Glutamatergic neuron (in vitro differentiated cells): Measurements from ENCODE around the gene PIP4P1. TPM values are rescaled to one million over a fixed set of nuclear protein-coding genes. Genes with fewer than 3 reads are reported as not detected.
A peak's percentile ranks its signal among the peaks of the same experiment; 100 is the strongest.
"Not testable (repeated sequence)": the region's sequence is repeated elsewhere in the genome, so short reads cannot be mapped to it uniquely, and the experiment has no call there.

Experiments used
- DNase-seq: peaks from one replicate; pipeline ENCODE4 v3.0.0; 2022
- H3K27ac Mint-ChIP-seq: one replicate; pipeline ENCODE4 v1.8.0; 2020; ENCODE audit warnings: mild to moderate bottlenecking, mixed read lengths, inconsistent platforms; ENCODE audit not compliant: unreplicated experiment
- H3K27me3 Mint-ChIP-seq: one replicate; pipeline ENCODE4 v1.8.0; 2020; ENCODE audit warnings: mild to moderate bottlenecking, moderate library complexity, mixed read lengths, inconsistent platforms; ENCODE audit not compliant: unreplicated experiment
- H3K36me3 Mint-ChIP-seq: one replicate; pipeline ENCODE4 v1.8.0; 2020; ENCODE audit warnings: mild to moderate bottlenecking, mixed read lengths, inconsistent platforms; ENCODE audit not compliant: unreplicated experiment
- H3K4me1 Mint-ChIP-seq: one replicate; pipeline ENCODE4 v1.8.0; 2020; ENCODE audit warnings: mild to moderate bottlenecking, low read depth, mixed read lengths, inconsistent platforms; ENCODE audit not compliant: unreplicated experiment
- H3K4me3 Mint-ChIP-seq: one replicate; pipeline ENCODE4 v1.8.0; 2020; ENCODE audit warnings: mild to moderate bottlenecking, mixed read lengths, inconsistent platforms; ENCODE audit not compliant: unreplicated experiment
- H3K9me3 Mint-ChIP-seq: one replicate; pipeline ENCODE4 v1.8.0; 2020; ENCODE audit warnings: mild to moderate bottlenecking, moderate library complexity, mixed read lengths, inconsistent platforms; ENCODE audit not compliant: unreplicated experiment
- long read RNA-seq: library from polyadenylated mRNA; unstranded; transcript quantifications from one replicate; pipeline ENCODE4 v2.0.0, GENCODE V29; 2020; ENCODE audit not compliant: unreplicated experiment
- total RNA-seq: library from RNA; stranded (reverse); fragmentation: NEBNext Ultra II Directional; extraction: Animal tissue kit (Norgen Biotek cat#: 25700); gene quantifications from one replicate; pipeline ENCODE4 v1.2.1, GENCODE V29; 2021; ENCODE audit not compliant: unreplicated experiment
- TF ChIP-seq, protein P1 (sequence below): fragments of 200-600 bp; sonication (generic); IDR thresholded peaks from one replicate; pipeline ENCODE4 v1.5.0; 2021; ENCODE audit not compliant: partially characterized antibody, unreplicated experiment

Gene PIP4P1
- 49.1 TPM for total RNA-seq
- long read RNA-seq, transcript PIP4P1-202 (7 exons, 1,696 nt), result minor isoform, 7 of 25 reads
- long read RNA-seq, transcript PIP4P1-201 (7 exons, 1,961 nt), result major isoform, 16 of 25 reads
- long read RNA-seq, partial matches to known transcripts, result 1 of 25 reads
- long read RNA-seq, other reads (novel, unspliced or antisense), result 1 of 25 reads

DNA sequence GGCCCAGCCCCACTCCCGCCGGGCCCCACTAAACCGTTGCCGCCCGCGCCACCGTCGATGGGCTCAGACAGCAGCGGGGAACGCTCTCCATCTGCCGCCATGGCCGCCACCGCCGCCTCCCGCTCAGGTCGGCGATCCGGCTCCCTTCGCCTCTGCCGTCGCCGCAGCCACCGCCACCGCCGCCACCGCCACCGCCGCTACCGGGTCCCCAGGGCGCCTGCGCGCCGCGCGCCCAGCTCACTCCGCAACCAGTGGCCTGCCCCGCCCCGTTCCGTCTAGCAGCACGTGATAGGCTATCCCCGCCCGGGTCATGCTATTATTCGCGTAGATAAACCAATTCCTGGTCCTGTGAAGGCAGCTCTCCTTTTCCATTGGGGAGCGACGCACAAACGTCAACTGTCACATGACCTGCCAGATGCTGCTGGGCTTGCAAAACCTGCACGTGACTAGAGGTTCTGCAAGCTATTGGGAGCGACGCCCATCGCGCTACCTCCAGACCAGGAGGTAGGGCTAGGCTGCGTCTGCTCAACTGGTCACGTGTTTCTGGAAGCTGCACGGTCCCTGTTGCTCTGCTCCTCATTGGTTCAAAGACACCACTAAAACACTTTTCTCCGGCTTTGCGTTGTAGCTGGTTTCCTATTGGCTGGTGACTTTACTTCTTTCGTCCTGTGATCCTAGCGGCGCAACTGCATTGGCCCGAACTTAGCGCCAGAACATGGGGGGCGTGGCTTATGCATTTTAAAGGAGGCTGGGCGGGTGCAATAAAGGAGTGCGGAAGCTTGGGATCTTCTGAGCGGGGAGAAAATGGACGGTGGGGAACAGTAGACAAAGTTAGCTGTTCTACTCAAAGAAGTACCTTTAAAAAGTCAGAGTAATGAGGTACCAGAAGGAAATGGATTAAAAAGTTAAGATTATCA lies at the start of gene PIP4P1:
TSS of gene PIP4P1 (minus strand) at position 210 of the 917 bp plus-strand sequence. CDS start at position 101, 109 bp downstream.
- TF ChIP-seq, protein P1, sequence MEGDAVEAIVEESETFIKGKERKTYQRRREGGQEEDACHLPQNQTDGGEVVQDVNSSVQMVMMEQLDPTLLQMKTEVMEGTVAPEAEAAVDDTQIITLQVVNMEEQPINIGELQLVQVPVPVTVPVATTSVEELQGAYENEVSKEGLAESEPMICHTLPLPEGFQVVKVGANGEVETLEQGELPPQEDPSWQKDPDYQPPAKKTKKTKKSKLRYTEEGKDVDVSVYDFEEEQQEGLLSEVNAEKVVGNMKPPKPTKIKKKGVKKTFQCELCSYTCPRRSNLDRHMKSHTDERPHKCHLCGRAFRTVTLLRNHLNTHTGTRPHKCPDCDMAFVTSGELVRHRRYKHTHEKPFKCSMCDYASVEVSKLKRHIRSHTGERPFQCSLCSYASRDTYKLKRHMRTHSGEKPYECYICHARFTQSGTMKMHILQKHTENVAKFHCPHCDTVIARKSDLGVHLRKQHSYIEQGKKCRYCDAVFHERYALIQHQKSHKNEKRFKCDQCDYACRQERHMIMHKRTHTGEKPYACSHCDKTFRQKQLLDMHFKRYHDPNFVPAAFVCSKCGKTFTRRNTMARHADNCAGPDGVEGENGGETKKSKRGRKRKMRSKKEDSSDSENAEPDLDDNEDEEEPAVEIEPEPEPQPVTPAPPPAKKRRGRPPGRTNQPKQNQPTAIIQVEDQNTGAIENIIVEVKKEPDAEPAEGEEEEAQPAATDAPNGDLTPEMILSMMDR, result no peak
- peak within 1 kb of the TSS; percentile 76 for H3K27ac Mint-ChIP-seq
- peak; percentile 97 for DNase-seq
- H3K9me3 Mint-ChIP-seq, result peaks cover 13% of the 10 kb centered on the region
- H3K4me1 Mint-ChIP-seq, result peaks cover 24% of the 10 kb centered on the region
- peak within 1 kb of the TSS; percentile 94 for H3K4me3 Mint-ChIP-seq
- no peaks in the 10 kb centered on the region for H3K36me3 Mint-ChIP-seq
- peaks cover 10% of the 10 kb centered on the region for H3K27me3 Mint-ChIP-seq

GRCh38 chr14:20508367-20508766 lies 47.1 kb upstream of the PIP4P1 start:
- peaks cover 12% of the 10 kb centered on the region for H3K9me3 Mint-ChIP-seq
- DNase-seq, result no peak
- peaks cover 4% of the 10 kb centered on the region for H3K4me1 Mint-ChIP-seq
- TF ChIP-seq, protein P1, result no peak
- H3K27ac Mint-ChIP-seq, result no peak overlapping the region
- H3K27me3 Mint-ChIP-seq, result peaks cover 6% of the 10 kb centered on the region
- peaks cover 5% of the 10 kb centered on the region for H3K36me3 Mint-ChIP-seq
- no peak overlapping the region for H3K4me3 Mint-ChIP-seq

DNA sequence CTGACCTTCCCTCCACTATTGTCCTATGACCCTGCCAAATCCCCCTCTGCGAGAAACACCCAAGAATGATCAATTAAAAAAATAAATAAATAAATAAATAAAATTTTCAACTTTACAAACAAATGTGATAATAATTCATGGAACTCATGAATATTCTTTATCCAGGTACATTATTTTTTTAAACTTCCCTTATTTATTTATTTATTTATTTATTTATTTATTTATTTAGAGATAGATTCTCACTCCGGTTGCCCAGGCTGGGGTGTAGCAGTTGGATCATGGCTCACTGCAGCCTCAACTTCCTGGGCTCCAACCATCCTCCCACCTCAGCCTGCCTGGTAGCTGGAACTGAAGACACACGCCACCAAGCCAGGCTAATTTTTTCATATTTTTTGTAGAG lies 46.3 kb upstream of the PIP4P1 start:
- H3K4me1 Mint-ChIP-seq, H3K27ac Mint-ChIP-seq, H3K36me3 Mint-ChIP-seq, H3K4me3 Mint-ChIP-seq, H3K27me3 Mint-ChIP-seq, DNase-seq: not testable (repeated sequence)
- H3K9me3 Mint-ChIP-seq, result peaks cover 12% of the 10 kb centered on the region

DNA sequence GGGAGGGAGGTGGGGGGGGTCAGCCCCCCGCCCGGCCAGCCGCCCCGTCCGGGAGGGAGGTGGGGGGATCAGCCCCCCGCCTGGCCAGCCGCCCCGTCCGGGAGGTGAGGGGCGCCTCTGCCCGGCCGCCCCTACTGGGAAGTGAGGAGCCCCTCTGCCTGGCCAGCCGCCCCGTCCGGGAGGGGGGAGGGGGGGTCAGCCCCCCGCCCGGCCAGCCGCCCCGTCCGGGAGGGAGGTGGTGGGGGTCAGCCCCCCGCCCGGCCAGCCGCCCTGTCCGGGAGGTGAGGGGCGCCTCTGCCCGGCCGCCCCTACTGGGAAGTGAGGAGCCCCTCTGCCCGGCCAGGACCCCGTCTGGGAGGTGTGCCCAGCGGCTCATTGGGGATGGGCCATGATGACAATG lies 45.5 kb upstream of the PIP4P1 start:
- not testable (repeated sequence) for H3K4me3 Mint-ChIP-seq, H3K4me1 Mint-ChIP-seq, H3K36me3 Mint-ChIP-seq, H3K27me3 Mint-ChIP-seq, DNase-seq, H3K27ac Mint-ChIP-seq
- peaks cover 12% of the 10 kb centered on the region for H3K9me3 Mint-ChIP-seq

GRCh38 chr14:20506276-20506675 lies 45.0 kb upstream of the PIP4P1 start:
- H3K27ac Mint-ChIP-seq, H3K27me3 Mint-ChIP-seq, H3K4me1 Mint-ChIP-seq, H3K4me3 Mint-ChIP-seq, DNase-seq, H3K36me3 Mint-ChIP-seq: not testable (repeated sequence)
- peaks cover 12% of the 10 kb centered on the region for H3K9me3 Mint-ChIP-seq

DNA sequence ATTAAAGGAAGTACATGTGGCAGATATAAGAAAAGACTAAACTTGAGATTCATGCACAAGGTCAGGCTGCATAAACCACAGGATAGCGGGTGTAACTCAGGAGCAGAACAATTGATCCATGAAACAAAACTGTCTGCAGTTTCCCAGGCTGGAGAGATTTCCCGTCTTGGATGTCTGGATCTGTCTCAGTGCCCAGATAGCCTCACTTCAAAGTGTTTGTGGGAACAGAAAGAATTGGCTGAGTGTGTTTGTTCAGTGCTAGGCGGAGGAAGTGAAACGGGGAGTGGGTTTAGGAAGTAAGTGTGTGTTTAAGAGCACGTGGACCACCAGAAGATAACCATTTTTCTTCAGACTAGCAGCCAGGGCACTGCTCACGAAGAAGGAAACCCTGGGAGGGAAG lies 42.7 kb upstream of the PIP4P1 start:
- Mint-ChIP-seq H3K36me3 (peaks cover 5% of the 10 kb centered on the region), H3K4me1 (peaks cover 10% of the 10 kb centered on the region), H3K27me3 (peaks cover 6% of the 10 kb centered on the region), H3K4me3 (peak overlapping the region; percentile 55), H3K9me3 (peaks cover 10% of the 10 kb centered on the region), H3K27ac (no peak overlapping the region)
- DNase-seq, result no peak
- TF ChIP-seq, protein P1, result no peak
